HG03565 (cell line): ENCODE results near the gene RELL1.

ENCODE experiments used
- ATAC-seq: cut with Tn5 transposase; IDR thresholded peaks from one replicate; pipeline ENCODE4 v1.9.1; 2021; ENCODE audit warnings: mild to moderate bottlenecking, moderate library complexity; ENCODE audit not compliant: unreplicated experiment

The RELL1 gene

DNA sequence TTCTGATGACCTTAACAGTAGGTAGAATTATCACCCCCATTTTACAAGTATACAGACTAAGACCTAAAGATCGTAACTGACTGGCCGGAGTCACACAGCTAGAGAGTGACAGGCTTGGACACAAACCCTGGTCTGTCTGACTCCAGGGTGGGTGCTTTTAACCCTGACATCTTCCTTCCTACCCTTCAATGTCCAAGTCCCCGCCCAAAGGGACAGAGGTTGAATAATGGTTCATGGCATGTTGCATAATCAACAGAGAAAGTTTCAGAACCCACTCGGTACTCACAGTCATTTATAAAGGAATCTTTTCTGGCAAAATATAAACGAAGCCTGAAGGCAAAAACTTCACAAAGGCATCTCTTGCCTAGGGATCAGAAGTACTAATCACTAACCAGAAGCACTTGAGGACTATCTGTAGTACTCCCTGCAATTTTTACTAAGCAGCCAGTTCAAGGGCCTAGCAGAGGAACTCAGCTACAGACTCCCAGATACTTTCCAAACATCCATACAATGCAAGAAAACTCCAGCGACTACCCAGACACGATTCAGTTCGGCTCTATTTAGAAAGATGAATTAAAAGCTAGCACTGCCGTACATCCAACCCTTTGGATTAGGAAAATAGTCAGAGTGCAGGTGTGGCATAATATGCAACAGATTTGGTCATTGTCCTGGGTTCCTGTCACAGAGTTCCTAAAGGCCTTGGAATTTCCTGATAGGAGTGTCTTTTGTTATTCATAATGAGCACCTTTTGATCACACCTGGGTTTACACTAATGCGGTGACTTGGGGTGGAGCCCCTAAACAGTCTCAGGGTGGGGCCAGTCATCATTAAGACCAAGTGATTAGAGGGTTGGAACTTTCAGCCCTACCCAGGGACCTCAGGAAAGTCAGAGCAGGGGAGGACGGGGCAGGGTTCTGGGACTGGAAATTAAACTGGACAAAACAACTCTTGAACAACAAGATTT, 44.0 kb downstream of the RELL1 start:
- ATAC-seq: no peak

- ATAC-seq: no peak
Observed at GRCh38 chr4:37641352-37641751, 44.8 kb downstream of the RELL1 start.

DNA sequence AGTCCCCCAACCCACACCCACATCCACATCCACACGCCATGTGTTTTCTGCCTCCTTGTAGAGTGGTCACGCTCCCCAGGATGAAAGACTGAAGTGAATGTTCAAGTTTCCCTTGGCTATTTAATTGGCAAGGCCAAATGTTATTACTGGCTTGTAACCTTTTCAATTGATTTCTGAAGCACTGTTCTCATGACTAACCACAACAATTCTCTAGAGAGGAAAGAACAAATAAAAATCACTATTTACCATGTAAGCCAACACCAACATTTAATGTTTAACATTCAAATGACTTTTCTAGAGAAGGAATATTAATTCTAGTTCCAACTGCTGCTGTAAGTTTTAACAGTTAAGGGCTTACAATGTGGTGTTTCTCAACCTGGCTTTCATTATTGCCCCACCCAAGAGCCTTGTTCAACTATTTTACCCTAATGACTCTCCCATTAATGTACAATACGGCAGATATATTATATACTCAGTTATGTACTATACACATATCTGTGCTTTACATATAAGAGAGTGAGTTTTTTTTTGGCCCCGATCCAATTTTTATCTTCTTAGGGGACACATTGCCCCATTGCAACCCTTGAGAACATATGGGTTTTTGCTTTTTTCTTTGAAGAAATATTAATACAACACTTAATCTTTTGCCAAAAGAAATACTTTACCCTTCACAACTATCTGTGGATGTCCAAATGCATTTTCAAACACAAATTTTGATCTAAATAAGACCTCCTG, 46.5 kb downstream of the RELL1 start:
- ATAC-seq: no peak

- no peak for ATAC-seq
Observed at GRCh38 chr4:37635155-37635554, 51.0 kb downstream of the RELL1 start.

GRCh38 chr4:37634180-37634579, 52.0 kb downstream of the RELL1 start:
- no peak for ATAC-seq

DNA sequence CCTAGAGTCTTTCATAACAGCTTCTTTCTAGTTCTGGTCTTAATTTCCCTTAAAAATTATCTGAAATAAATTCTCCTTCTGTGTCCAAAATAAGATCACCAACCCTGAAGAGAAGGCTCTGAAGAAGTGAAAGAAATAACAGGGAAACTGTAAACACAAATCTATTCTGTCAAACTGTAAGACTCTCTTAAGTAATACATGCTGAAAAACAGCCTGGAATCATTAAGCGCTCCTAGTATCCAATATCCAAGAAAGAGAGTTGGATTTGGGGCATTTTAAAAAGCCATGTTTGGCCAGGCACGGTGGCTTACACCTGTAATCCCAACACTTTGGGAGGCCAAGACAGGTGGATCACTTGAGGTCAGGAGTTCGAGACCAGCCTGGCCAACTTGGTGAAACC, 53.3 kb downstream of the RELL1 start:
- ATAC-seq: no peak

GRCh38 chr4:37631551-37631950, 54.6 kb downstream of the RELL1 start:
- ATAC-seq: no peak

DNA sequence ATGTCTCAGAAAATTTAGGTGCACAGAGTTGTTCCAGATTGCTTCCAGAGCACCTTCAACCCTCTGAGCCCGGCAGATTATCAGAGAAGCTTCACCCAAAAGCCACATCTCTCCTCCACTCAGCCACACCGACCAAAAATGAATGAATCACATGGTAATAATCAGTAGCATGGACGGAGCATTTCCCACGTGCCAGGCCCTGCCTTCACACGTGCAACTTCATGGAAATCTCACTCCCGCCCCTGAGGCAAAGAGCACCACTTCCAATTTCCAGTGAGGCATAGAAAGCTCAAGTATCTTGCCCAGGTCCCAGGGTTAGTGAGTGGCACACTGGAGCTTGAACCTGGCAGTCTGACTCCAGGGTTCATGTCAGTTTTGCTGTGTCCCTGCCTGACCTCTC, 56.5 kb downstream of the RELL1 start:
- ATAC-seq: no peak

- no peak for ATAC-seq
Observed at GRCh38 chr4:37628977-37629609, 57.1 kb downstream of the RELL1 start.

GRCh38 chr4:37627263-37627662, 58.9 kb downstream of the RELL1 start:
- no peak for ATAC-seq

DNA sequence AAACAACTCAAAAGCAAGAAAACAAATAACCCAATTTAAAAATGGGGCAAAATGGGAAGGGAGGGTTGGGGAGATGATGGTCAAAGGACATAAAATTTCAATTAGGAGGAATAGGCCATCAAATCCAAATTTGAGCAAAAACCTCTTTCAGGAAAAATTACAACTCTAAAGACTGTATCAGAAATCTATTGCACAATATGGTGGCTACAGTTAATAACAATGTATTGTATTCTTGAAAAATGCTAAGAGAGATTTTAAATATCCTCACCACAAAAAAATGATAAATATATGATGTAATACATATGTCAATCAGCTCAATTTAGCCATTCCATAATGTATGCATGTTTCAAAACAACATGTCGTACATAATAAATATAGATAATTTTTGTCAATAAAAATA, 60.7 kb downstream of the RELL1 start:
- no peak for ATAC-seq

- ATAC-seq: no peak
Observed at GRCh38 chr4:37623940-37624339, 62.2 kb downstream of the RELL1 start.

- no peak for ATAC-seq
Observed at GRCh38 chr4:37623125-37623524, 63.1 kb downstream of the RELL1 start.

GRCh38 chr4:37620176-37620575, 66.0 kb downstream of the RELL1 start:
- ATAC-seq: no peak

- no peak for ATAC-seq
Observed at GRCh38 chr4:37615720-37616063, 70.5 kb downstream of the RELL1 start.

DNA sequence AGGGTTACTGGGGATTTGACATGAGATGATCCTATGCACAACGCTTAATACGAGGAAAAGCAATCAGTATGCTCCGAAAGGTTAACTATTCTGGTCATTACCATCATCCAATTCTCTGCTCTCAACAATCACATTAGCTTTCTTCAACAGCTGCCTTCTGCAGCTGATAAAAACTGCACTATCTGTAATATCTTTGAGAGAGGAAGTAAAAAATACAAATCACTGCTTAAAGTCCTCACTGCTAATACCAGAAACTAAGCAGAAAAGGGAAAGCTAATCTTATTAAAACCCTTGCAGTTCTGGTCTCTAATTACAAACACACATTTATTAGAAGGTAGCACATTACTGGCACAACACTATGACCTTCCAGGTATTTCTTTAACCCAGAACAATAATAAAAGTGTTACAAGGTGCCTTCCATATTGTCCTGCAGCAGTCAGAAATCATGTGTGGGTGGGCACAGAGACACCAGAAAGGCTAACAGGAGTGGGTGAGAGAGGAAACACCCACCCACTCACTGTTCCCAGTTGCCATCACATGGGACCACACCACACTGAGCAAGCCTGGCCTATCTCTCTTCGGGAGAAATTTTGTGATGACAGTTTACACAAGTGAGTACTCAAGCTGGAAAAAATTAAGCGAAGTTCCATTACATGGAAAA, 71.0 kb downstream of the RELL1 start:
- ATAC-seq: no peak

- ATAC-seq: no peak
Observed at GRCh38 chr4:37612811-37613210, 73.4 kb downstream of the RELL1 start.

GRCh38 chr4:37609626-37610025, 76.5 kb downstream of the RELL1 start:
- no peak for ATAC-seq

GRCh38 chr4:37607018-37607417, 79.2 kb downstream of the RELL1 start:
- no peak for ATAC-seq

DNA sequence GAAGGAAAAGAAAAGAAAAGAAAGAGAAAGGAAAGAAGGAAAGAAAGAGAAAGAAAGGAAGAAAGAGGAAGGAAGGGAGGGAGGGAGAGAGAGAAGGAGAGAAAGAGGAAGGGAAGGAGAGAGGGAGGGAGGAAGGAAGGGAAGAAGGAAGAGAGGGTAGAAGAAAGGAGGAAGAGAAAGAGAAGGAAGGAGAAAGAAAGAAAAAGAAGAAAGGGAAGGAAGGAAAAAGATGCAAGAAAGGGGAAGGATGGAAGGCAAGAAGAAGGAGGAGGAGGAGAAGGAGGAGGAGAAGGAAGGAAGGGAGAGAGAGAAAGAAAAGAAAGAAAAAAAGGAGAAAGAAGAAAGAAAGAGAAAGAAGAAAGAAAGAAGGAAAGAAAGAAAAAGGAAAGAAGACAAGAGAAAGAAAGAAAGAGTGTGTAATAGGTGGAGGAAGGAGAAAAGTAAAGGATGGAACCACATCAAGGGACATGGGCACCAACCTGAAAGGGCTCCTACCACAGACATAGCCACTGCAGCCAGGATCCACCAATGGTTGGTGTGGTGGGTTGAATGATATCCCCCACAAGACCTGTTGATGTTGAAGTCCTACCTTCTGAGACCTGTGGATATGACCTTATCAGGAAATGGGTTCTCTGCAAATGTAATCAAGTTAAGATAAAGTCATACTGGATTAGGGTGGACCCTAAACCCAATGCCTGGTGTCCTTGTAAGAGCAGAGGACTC, 80.2 kb downstream of the RELL1 start:
- no peak for ATAC-seq

- no peak for ATAC-seq
Observed at GRCh38 chr4:37604461-37604860, 81.7 kb downstream of the RELL1 start.
